ENCODE results near the gene PTBP3. TPM values are rescaled to one million over a fixed set of nuclear protein-coding genes. Genes with fewer than 3 reads are reported as not detected.

The PTBP3 gene
- total and polyA plus RNA-seq, 2 of the 13 experiments (the other 11 are each of a cell fraction or from before 2014, with no cell fraction given), result 52.8 to 61.1 TPM

DNA sequence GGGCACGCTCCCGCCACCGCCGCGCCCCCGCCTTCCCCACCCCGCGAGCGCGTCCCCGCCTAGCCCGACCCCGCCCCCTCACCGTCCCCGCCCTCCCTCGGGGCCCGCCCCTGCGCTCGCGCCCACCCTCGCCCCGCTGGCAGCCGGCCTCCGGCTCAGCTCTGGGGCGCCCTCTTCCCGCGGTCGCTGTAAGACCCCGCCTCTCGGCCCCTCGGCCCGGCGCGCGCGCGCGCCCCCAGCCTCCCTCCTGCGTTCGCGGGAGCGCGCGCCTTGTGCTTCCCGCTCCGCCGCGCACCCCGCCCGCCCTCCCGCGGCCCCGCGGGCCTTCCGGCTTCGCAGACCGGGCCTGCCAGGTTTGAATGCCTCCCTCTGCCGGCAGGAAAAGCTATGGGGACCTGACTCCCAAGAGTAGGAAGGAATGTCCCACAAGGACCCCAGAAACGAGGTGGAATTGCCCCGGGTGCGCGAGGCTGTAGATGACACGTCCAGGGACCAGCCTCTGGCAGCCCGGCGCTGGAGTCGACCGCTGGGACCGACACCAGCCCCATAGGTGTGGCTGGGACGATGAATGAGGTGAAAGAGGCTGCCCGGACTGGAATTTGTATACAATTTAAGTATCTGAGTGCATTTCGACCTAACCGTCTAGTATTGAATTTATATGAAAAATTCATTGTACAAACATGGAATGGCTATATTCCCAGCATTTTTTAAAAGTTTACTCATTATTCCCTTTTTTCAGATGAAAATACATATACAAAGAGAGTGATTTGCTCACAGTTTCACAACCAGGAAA is 416 bp upstream of the PTBP3 start (continued):
- TF ChIP-seq THYN1 (CRISPR knock-in tag; IDR thresholded peaks at IDR 0.05; ENCODE audit: borderline replicate concordance, low read depth) (no peak), AHR (CRISPR knock-in tag; IDR thresholded peaks at IDR 0.05) (no peak), ZMYM4 (CRISPR knock-in tag; IDR thresholded peaks at IDR 0.05) (peak; percentile 37), ELF1 (CRISPR knock-in tag; IDR thresholded peaks at IDR 0.05) (peak; percentile 72), ESRRA (CRISPR knock-in tag; IDR thresholded peaks at IDR 0.05; ENCODE audit: low read depth) (no peak), ZNF20 (CRISPR knock-in tag; IDR thresholded peaks at IDR 0.05) (no peak), BRCA1 (CRISPR knock-in tag; IDR thresholded peaks at IDR 0.05) (no peak), SUZ12 (IDR thresholded peaks at IDR 0.05; ENCODE audit: low read depth, low read length) (no peak), MYNN (CRISPR knock-in tag; IDR thresholded peaks at IDR 0.05; ENCODE audit: low read depth) (no peak), ZNF251 (CRISPR knock-in tag; IDR thresholded peaks at IDR 0.05) (no peak), KLF15 (CRISPR knock-in tag; IDR thresholded peaks at IDR 0.05; ENCODE audit: borderline replicate concordance) (no peak), ZNF333 (CRISPR knock-in tag; IDR thresholded peaks at IDR 0.05; ENCODE audit: borderline replicate concordance) (no peak), ASH2L (IDR thresholded peaks at IDR 0.05; ENCODE audit: insufficient read length, low read depth, low read length) (no peak), NRL (CRISPR knock-in tag; IDR thresholded peaks at IDR 0.05; ENCODE audit: borderline replicate concordance) (no peak), MIER2 (CRISPR knock-in tag; IDR thresholded peaks at IDR 0.05) (no peak), ZNF850 (CRISPR knock-in tag; conservative IDR thresholded peaks at IDR 0.05) (no peak), ZNF382 (CRISPR knock-in tag; IDR thresholded peaks at IDR 0.05; ENCODE audit: borderline replicate concordance) (no peak), ZFP62 (CRISPR knock-in tag; IDR thresholded peaks at IDR 0.05) (no peak), ZNF841 (CRISPR knock-in tag; IDR thresholded peaks at IDR 0.05; ENCODE audit: borderline replicate concordance) (no peak)
- TF ChIP-seq, protein P1, sequence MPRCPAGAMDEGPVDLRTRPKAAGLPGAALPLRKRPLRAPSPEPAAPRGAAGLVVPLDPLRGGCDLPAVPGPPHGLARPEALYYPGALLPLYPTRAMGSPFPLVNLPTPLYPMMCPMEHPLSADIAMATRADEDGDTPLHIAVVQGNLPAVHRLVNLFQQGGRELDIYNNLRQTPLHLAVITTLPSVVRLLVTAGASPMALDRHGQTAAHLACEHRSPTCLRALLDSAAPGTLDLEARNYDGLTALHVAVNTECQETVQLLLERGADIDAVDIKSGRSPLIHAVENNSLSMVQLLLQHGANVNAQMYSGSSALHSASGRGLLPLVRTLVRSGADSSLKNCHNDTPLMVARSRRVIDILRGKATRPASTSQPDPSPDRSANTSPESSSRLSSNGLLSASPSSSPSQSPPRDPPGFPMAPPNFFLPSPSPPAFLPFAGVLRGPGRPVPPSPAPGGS (CRISPR knock-in tag; IDR thresholded peaks at IDR 0.05), result no peak
- TF ChIP-seq, protein P2, sequence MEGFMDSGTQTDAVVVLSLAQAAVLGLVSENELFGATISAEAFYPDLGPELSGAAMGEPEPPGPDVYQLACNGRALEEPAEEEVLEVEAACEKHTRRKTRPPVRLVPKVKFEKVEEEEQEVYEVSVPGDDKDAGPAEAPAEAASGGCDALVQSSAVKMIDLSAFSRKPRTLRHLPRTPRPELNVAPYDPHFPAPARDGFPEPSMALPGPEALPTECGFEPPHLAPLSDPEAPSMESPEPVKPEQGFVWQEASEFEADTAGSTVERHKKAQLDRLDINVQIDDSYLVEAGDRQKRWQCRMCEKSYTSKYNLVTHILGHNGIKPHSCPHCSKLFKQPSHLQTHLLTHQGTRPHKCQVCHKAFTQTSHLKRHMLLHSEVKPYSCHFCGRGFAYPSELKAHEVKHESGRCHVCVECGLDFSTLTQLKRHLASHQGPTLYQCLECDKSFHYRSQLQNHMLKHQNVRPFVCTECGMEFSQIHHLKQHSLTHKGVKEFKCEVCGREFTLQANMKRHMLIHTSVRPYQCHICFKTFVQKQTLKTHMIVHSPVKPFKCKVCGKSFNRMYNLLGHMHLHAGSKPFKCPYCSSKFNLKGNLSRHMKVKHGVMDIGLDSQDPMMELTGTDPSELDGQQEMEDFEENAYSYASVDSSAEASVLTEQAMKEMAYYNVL (CRISPR knock-in tag; IDR thresholded peaks at IDR 0.05; ENCODE audit: borderline replicate concordance), result no peak
- TF ChIP-seq, protein P3, sequence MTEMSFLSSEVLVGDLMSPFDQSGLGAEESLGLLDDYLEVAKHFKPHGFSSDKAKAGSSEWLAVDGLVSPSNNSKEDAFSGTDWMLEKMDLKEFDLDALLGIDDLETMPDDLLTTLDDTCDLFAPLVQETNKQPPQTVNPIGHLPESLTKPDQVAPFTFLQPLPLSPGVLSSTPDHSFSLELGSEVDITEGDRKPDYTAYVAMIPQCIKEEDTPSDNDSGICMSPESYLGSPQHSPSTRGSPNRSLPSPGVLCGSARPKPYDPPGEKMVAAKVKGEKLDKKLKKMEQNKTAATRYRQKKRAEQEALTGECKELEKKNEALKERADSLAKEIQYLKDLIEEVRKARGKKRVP (CRISPR knock-in tag; IDR thresholded peaks at IDR 0.05), result no peak
- TF ChIP-seq, protein P4, sequence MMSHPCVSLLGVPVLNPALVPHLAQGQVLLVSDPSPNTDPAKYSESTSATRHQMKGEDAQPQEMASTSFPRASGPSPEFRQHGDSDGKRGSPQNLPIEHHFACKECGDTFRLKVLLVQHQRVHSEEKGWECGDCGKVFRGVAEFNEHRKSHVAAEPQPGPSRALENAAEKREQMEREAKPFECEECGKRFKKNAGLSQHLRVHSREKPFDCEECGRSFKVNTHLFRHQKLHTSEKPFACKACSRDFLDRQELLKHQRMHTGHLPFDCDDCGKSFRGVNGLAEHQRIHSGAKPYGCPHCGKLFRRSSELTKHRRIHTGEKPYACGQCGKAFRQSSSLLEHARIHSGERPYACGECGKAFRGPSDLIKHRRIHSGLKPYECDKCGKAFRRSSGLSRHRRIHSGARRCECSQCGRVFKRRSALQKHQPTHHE (CRISPR knock-in tag; IDR thresholded peaks at IDR 0.05; ENCODE audit: borderline replicate concordance), result no peak
- TF ChIP-seq, protein P5, sequence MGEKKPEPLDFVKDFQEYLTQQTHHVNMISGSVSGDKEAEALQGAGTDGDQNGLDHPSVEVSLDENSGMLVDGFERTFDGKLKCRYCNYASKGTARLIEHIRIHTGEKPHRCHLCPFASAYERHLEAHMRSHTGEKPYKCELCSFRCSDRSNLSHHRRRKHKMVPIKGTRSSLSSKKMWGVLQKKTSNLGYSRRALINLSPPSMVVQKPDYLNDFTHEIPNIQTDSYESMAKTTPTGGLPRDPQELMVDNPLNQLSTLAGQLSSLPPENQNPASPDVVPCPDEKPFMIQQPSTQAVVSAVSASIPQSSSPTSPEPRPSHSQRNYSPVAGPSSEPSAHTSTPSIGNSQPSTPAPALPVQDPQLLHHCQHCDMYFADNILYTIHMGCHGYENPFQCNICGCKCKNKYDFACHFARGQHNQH (CRISPR knock-in tag; IDR thresholded peaks at IDR 0.05), result no peak
